GM12878 (cell line): ENCODE measurements around the gene MMAA. TPM values are rescaled to one million over a fixed set of nuclear protein-coding genes. Genes with fewer than 3 reads are reported as not detected.

Experiments used
- ATAC-seq: fragments of 200-7000 bp; cut with Tn5 transposase; 3 replicates; pipeline ENCODE4 v1.9.1; 2020; ENCODE audit warnings: mild to moderate bottlenecking, moderate library complexity
- BruUV-seq: library from RNA; stranded (reverse); fragments of 400-500 nt; replicated peaks from 2 replicates; lab custom pipeline; 2021; lab: Mats Ljungman, UMichigan
- CTCF ChIA-PET: fragments of 300-600 bp; sonication (Branson Sonifier 250); formaldehyde crosslinking; extraction: SDS; loops from one replicate; lab custom pipeline; 2021; ENCODE audit warnings: inconsistent platforms; lab: Yijun Ruan, JAX
- POLR2A ChIA-PET: fragments of 350-600 bp; formaldehyde crosslinking; extraction: SDS; loops from one replicate; lab custom pipeline; 2021; ENCODE audit warnings: inconsistent platforms; lab: Charles Lee
- RAD21 ChIA-PET: fragments of 300-600 bp; sonication (Branson Sonifier 250); formaldehyde crosslinking; loops from one replicate; lab custom pipeline; 2023; ENCODE audit warnings: antibody characterized with exemption; ENCODE audit not compliant: unreplicated experiment; lab: Charles Lee
- SMC1A ChIA-PET: fragments of 300-600 bp; sonication (Branson Sonifier 250); formaldehyde crosslinking; loops from one replicate; lab custom pipeline; 2023; ENCODE audit not compliant: unreplicated experiment, uncharacterized antibody; lab: Charles Lee
- DNase-seq: peaks from one replicate; pipeline ENCODE4 v3.0.0-alpha.2; 2011; ENCODE audit warnings: low read depth, low spot score
- FAIRE-seq: peaks from 3 replicates; lab custom pipeline; 2011; peaks lifted over from hg19 to GRCh38; lab: Jason Lieb, UNC
- H2AFZ ChIP-seq: 2 replicates; pipeline ENCODE4 v1.6.0; 2011; ENCODE audit warnings: low read depth, low read length, control low read depth; ENCODE audit not compliant: control insufficient read depth
- H3K27ac ChIP-seq: 2 replicates; pipeline ENCODE4 v1.5.1; 2011; ENCODE audit warnings: control low read depth; ENCODE audit not compliant: control insufficient read depth, insufficient read depth
- H3K27me3 ChIP-seq, 2 experiments: replicated peaks in 1 of 2; 2 replicates each; pipeline versions ENCODE4 v1.6.0 to v1.6.1; 2011; ENCODE audit warnings: low read length in 1 of 2; ENCODE audit not compliant: control insufficient read depth in 2 of 2, insufficient read depth in 2 of 2
- H3K36me3 ChIP-seq, 2 experiments: 2 replicates each; pipeline ENCODE4 v1.5.1; 2011; ENCODE audit warnings: low read length in 1 of 2; ENCODE audit not compliant: control insufficient read depth in 2 of 2, insufficient read depth in 2 of 2
- H3K4me1 ChIP-seq: 2 replicates; pipeline ENCODE4 v1.6.1; 2011; ENCODE audit warnings: mild to moderate bottlenecking, low read length, moderate library complexity, mixed read lengths; ENCODE audit not compliant: control insufficient read depth, insufficient read depth
- H3K4me2 ChIP-seq: 2 replicates; pipeline ENCODE4 v1.6.0; 2011; ENCODE audit warnings: control low read depth; ENCODE audit not compliant: control insufficient read depth, insufficient read depth
- H3K4me3 ChIP-seq: fragments of 200-600 bp; sonication (generic); 2 replicates; pipeline ENCODE4 v1.5.1; 2016
- H3K79me2 ChIP-seq: 2 replicates; pipeline ENCODE4 v1.6.0; 2011; ENCODE audit warnings: low read length; ENCODE audit not compliant: control insufficient read depth, insufficient read depth
- H3K9ac ChIP-seq: 2 replicates; pipeline ENCODE4 v1.8.0; 2011; ENCODE audit warnings: low read length, control low read depth, mixed read lengths; ENCODE audit not compliant: control insufficient read depth, insufficient read depth
- H3K9me3 ChIP-seq: replicated peaks from 3 replicates; pipeline ENCODE4 v1.5.1; 2011; ENCODE audit warnings: mild to moderate bottlenecking, low read length; ENCODE audit not compliant: control insufficient read depth, insufficient read depth
- H4K20me1 ChIP-seq: 2 replicates; pipeline ENCODE4 v1.6.0; 2011; ENCODE audit not compliant: control insufficient read depth, insufficient read depth
- ATF2 ChIP-seq: IDR thresholded peaks from 2 replicates; pipeline ENCODE4 v1.6.1; 2012; ENCODE audit warnings: low read length, inconsistent platforms
- CREM ChIP-seq: IDR thresholded peaks from 2 replicates; pipeline ENCODE4 v1.6.1; 2014; ENCODE audit warnings: antibody characterized with exemption, low read depth
- HDAC6 ChIP-seq: fragments of 200-600 bp; sonication (generic); IDR thresholded peaks from one replicate; pipeline ENCODE4 v1.8.0; 2017; ENCODE audit warnings: antibody characterized with exemption; ENCODE audit not compliant: unreplicated experiment
- IKZF2 ChIP-seq, 2 experiments: fragments of 450-650 bp; IDR thresholded peaks; 2 replicates each; pipeline ENCODE4 v1.6.1; 2017; ENCODE audit warnings: mild to moderate bottlenecking in 2 of 2, moderate library complexity in 2 of 2
- JUND ChIP-seq: IDR thresholded peaks from 2 replicates; pipeline ENCODE4 v1.6.1; 2012; ENCODE audit warnings: low read depth, mild to moderate bottlenecking, low read length, improper control_type of control experiment, moderate library complexity
- MEF2B ChIP-seq: fragments of 450-650 bp; IDR thresholded peaks from 2 replicates; pipeline ENCODE4 v1.6.1; 2018; ENCODE audit warnings: mild to moderate bottlenecking, moderate library complexity; ENCODE audit not compliant: partially characterized antibody, poor library complexity, severe bottlenecking
- NFYA ChIP-seq: IDR thresholded peaks from 2 replicates; pipeline ENCODE4 v1.6.1; 2011; ENCODE audit warnings: low read depth, mild to moderate bottlenecking, low read length, improper control_type of control experiment, borderline replicate concordance
- USF2 ChIP-seq: IDR thresholded peaks from 2 replicates; pipeline ENCODE4 v1.6.1; 2011; ENCODE audit warnings: low read depth, low read length, improper control_type of control experiment, borderline replicate concordance
- YBX1 ChIP-seq: fragments of 450-650 bp; IDR thresholded peaks from 2 replicates; pipeline ENCODE4 v1.6.1; 2016; ENCODE audit warnings: antibody characterized with exemption
- WGBS: methylation state at CpG from one replicate; pipeline ENCODE4 v1.1.6; 2016; ENCODE audit warnings: low lambda C conversion rate; ENCODE audit not compliant: insufficient replicate concordance, insufficient coverage; ENCODE audit errors: missing lambda C conversion rate; 5-methylcytosine and 5-hydroxymethylcytosine counted together
- in situ Hi-C: fragments of 300-500 bp; cut with MboI; formaldehyde crosslinking; loops from 9 replicates; pipeline ENCODE4 v1.14.3; 2018; ENCODE audit warnings: mixed read lengths
- intact Hi-C: fragments of 100-400 bp; cut with micrococcal nuclease; formaldehyde crosslinking; loops from one replicate; pipeline ENCODE4 v1.14.2; 2022; ENCODE audit not compliant: unreplicated experiment
- polyA plus RNA-seq, 11 experiments: library from polyadenylated mRNA; depleted of rRNA in 4 of 11; unstranded in 6 of 11; stranded (reverse) in 5 of 11; fragments of >200 nt; fragmentation: Nextera tagmentation in 4 of 11; fragmentation: Illumina TruSeq in 1 of 11; extraction: Ambion mirVana in 4 of 11; extraction: Trizol in 1 of 11; gene quantifications; 1 replicate in 1 of 11; 2 replicates in 10 of 11; pipeline versions ENCODE4 v1.2.1 to v1.2.3, GENCODE V29; 2011 to 2016; ENCODE audit warnings: inconsistent platforms in 2 of 11, missing spikeins in 2 of 11, low read depth in 1 of 11
- total RNA-seq, 4 experiments: library from RNA; depleted of rRNA in 3 of 4; stranded (reverse); fragments of >200 nt in 3 of 4; fragmentation: Illumina TruSeq in 1 of 4; extraction: Trizol in 1 of 4; gene quantifications; 2 replicates each; pipeline versions ENCODE4 v1.2.1 to v1.2.3, GENCODE V29; 2013 to 2021

Gene MMAA
- total and polyA plus RNA-seq, 10 of the 15 experiments (the other 5 are each of a cell fraction or from before 2014, with no cell fraction given): 4.5 to 22.6 (median 11.8) TPM

- no peak for FAIRE-seq
- TF ChIP-seq NFYA: no peak
- no peak for TF ChIP-seq IKZF2 (IDR thresholded peaks at IDR 0.05)
- TF ChIP-seq JUND: no peak
- TF ChIP-seq HDAC6: no peak
- TF ChIP-seq YBX1: no peak
- no peak for TF ChIP-seq ATF2
- no peak for TF ChIP-seq USF2
- TF ChIP-seq CREM: no peak
- TF ChIP-seq MEF2B: no peak
- no peak overlapping the region for H3K9ac ChIP-seq
- no peaks in the 10 kb centered on the region for H3K27me3 ChIP-seq
- H4K20me1 ChIP-seq: no peaks in the 10 kb centered on the region
- no peak overlapping the region for H3K27ac ChIP-seq
- in situ Hi-C loops (no loop called here), intact Hi-C loops (no loop called here)
- BruUV-seq: no TSS peak
- no peak overlapping the region for H2AFZ ChIP-seq
- DNase-seq: no peak
- POLR2A ChIA-PET: no interaction called here
- ATAC-seq: no peak
- no peak overlapping the region for H3K4me3 ChIP-seq
- WGBS: 4% methylated on average over 1 of the region's 1 CpG
- H3K36me3 ChIP-seq: no peaks in the 10 kb centered on the region
- RAD21 ChIA-PET: no interaction called here
- no peaks in the 10 kb centered on the region for H3K79me2 ChIP-seq
- SMC1A ChIA-PET: no interaction called here
- no peaks in the 10 kb centered on the region for H3K9me3 ChIP-seq
- no peaks in the 10 kb centered on the region for H3K4me1 ChIP-seq
- CTCF ChIA-PET: interaction anchor here (0.5 kb wide), 1 partner anchor 67 kb away, joined by 3 read pairs; no protein-coding TSS in a partner anchor
- H3K4me2 ChIP-seq: no peak overlapping the region
These were observed 60.3 kb downstream of the MMAA start for GRCh38 chr4:145679520-145679919.
